MCF 10A (cell line): ENCODE results near the gene AKAP8L. TPM values are rescaled to one million over a fixed set of nuclear protein-coding genes. Genes with fewer than 3 reads are reported as not detected.

Source experiments
- BruUV-seq: library from RNA; stranded (reverse); fragments of 400-500 nt; replicated peaks from 2 replicates; lab custom pipeline; 2021; lab: Mats Ljungman, UMichigan
- CTCF ChIA-PET: fragments of 300-600 bp; sonication (Branson Sonifier 250); formaldehyde crosslinking; extraction: SDS; loops from one replicate; lab custom pipeline; 2021; ENCODE audit warnings: antibody characterized with exemption, inconsistent platforms; lab: Yijun Ruan, JAX
- POLR2A ChIA-PET: fragments of 300-600, 350-650 bp; sonication (Branson Sonifier 250); formaldehyde crosslinking; extraction: SDS; loops from one replicate; lab custom pipeline; 2020; ENCODE audit warnings: antibody characterized with exemption, inconsistent platforms; lab: Yijun Ruan, JAX
- DNase-seq: peaks from one replicate; pipeline ENCODE4 v3.0.0-alpha.2; 2018; ENCODE audit not compliant: unreplicated experiment
- H3K27ac Mint-ChIP-seq: one replicate; pipeline ENCODE4 v1.8.0; 2022; ENCODE audit warnings: mild to moderate bottlenecking, low read depth, mixed read lengths; ENCODE audit not compliant: unreplicated experiment
- H3K27me3 Mint-ChIP-seq: one replicate; pipeline ENCODE4 v1.8.0; 2022; ENCODE audit warnings: mixed read lengths; ENCODE audit not compliant: insufficient read depth, unreplicated experiment
- H3K36me3 Mint-ChIP-seq: one replicate; pipeline ENCODE4 v1.8.0; 2022; ENCODE audit warnings: mild to moderate bottlenecking, moderate library complexity, mixed read lengths; ENCODE audit not compliant: insufficient read depth, unreplicated experiment
- H3K4me1 Mint-ChIP-seq: one replicate; pipeline ENCODE4 v1.8.0; 2022; ENCODE audit warnings: mixed read lengths; ENCODE audit not compliant: insufficient read depth, unreplicated experiment
- H3K4me3 Mint-ChIP-seq: one replicate; pipeline ENCODE4 v1.8.0; 2022; ENCODE audit warnings: mild to moderate bottlenecking, moderate library complexity, mixed read lengths; ENCODE audit not compliant: unreplicated experiment
- H3K9me3 Mint-ChIP-seq: one replicate; pipeline ENCODE4 v1.8.0; 2022; ENCODE audit warnings: mixed read lengths; ENCODE audit not compliant: unreplicated experiment
- CTCF ChIP-seq: fragments of 200-600 bp; IDR thresholded peaks from one replicate; pipeline ENCODE4 v1.8.0; 2022; ENCODE audit warnings: antibody characterized with exemption, mild to moderate bottlenecking; ENCODE audit not compliant: unreplicated experiment
- intact Hi-C: fragments of 100-400 bp; cut with micrococcal nuclease; formaldehyde crosslinking; loops from 2 replicates; pipeline ENCODE4 v1.14.1; 2022
- total RNA-seq: library from RNA; stranded (reverse); gene quantifications from 2 replicates; pipeline ENCODE4 v1.2.3, GENCODE V29; 2022

The AKAP8L gene
- total RNA-seq, 1 experiment from 2014 or later = 84.7 TPM

DNA sequence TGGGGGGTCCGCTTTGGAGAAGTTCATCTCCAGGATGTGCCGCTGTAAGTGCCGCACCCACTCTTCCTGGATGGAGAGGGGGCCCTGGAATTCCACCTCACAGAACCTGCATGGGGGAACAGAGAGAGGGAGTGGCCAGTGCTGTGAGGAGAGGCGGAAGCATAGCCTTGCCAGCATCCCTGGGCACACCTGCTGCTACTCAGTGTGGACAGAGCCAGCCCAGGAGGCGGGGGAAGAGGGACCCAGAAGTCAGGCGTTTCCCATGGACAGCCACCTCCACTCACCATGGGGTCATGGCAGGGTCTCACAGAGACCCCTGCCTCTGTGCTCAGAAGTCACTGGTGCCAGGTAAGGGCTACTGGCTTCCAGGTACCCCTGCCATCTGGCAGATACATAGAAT is 4.3 kb upstream of the AKAP8L start:
- H3K36me3 Mint-ChIP-seq = peaks cover 61% of the 10 kb centered on the region
- H3K9me3 Mint-ChIP-seq = no peaks in the 10 kb centered on the region
- ChIA-PET POLR2A (no interaction called here), CTCF (interaction anchor here (0.6 kb wide), 1 partner anchor 241 kb away, joined by 7 read pairs; no protein-coding TSS in a partner anchor)
- BruUV-seq = no TSS peak
- H3K4me1 Mint-ChIP-seq = peaks cover 4% of the 10 kb centered on the region
- no peak overlapping the region for H3K27ac Mint-ChIP-seq
- H3K4me3 Mint-ChIP-seq = no peak overlapping the region
- intact Hi-C loops = no loop called here
- DNase-seq = no peak
- no peak for TF ChIP-seq CTCF
- no peaks in the 10 kb centered on the region for H3K27me3 Mint-ChIP-seq

DNA sequence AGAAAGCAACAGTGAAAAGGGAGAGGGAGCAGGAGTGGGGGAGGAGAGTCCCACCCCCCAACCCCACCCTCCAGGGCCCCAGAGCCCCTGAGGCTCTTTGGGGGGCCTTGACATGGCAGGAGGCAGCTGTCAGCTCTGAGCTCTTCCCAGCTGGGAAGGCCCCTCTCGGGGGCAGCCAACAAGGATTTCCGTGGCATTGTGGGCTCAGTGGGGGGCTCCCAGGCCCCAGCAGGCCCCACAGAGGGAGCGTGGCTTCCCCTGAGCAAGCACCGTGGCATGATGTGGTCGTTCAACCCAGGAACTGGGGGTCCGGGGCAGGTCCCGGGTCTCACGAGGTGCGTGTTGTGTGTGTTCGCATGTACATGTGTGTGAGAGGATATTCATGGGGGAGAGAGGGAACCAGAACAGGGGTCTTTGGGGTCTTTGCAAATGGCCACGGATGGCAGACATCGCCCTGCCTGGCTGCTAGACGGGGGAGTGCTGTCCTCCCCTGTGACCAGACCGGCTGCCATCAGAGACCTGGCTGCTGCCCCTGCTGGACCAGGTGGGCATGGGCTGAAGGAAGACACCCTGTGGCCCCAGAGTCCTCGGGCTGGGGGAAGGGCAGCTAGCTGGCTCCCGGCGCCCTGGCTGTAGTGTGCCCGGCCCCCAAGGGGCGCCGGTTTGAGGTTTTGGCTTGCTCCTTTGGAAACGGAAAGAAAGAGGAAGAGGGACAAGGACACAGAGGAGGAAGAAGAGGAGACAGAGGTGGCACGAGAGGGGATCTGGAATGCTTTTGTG is 3.7 kb upstream of the AKAP8L start:
- POLR2A ChIA-PET = interaction anchor here (1.4 to 6.0 kb wide), 2 partner anchors 8 to 42 kb away, joined by 3 to 80 read pairs; no protein-coding TSS in a partner anchor
- DNase-seq = no peak
- no peak overlapping the region for H3K27ac Mint-ChIP-seq

GRCh38 chr19:15421721-15422260 is 3.0 kb upstream of the AKAP8L start:
- TF ChIP-seq CTCF = no peak
- H3K4me3 Mint-ChIP-seq = no peak overlapping the region
- peak overlapping the region; percentile 64 for H3K27ac Mint-ChIP-seq
- no peaks in the 10 kb centered on the region for H3K9me3 Mint-ChIP-seq
- POLR2A ChIA-PET = interaction anchor here (0.6 to 6.0 kb wide), 3 partner anchors 9 to 43 kb away, joined by 3 to 80 read pairs (median 4); no protein-coding TSS in a partner anchor
- CTCF ChIA-PET = interaction anchor here (0.7 to 1.6 kb wide), 5 partner anchors 9 to 260 kb away, joined by 3 to 5 read pairs (median 4); no protein-coding TSS in a partner anchor
- peaks cover 50% of the 10 kb centered on the region for H3K36me3 Mint-ChIP-seq
- no TSS peak for BruUV-seq
- intact Hi-C loops = no loop called here
- no peaks in the 10 kb centered on the region for H3K27me3 Mint-ChIP-seq
- H3K4me1 Mint-ChIP-seq = peaks cover 10% of the 10 kb centered on the region
- no peak for DNase-seq

More for the DNA sequence above, 3.7 kb upstream of the AKAP8L start:
- peaks cover 4% of the 10 kb centered on the region for H3K4me1 Mint-ChIP-seq
- no peaks in the 10 kb centered on the region for H3K9me3 Mint-ChIP-seq
- H3K4me3 Mint-ChIP-seq = no peak overlapping the region
- H3K27me3 Mint-ChIP-seq = no peaks in the 10 kb centered on the region
- H3K36me3 Mint-ChIP-seq = peaks cover 55% of the 10 kb centered on the region
- no TSS peak for BruUV-seq
- intact Hi-C loops = no loop called here
- CTCF ChIA-PET = interaction anchor here (0.7 to 1.6 kb wide), 5 partner anchors 8 to 261 kb away, joined by 3 to 5 read pairs (median 4); no protein-coding TSS in a partner anchor
- no peak for TF ChIP-seq CTCF

- no peak overlapping the region for H3K4me3 Mint-ChIP-seq
- no TSS peak for BruUV-seq
- TF ChIP-seq CTCF = no peak
- H3K9me3 Mint-ChIP-seq = no peaks in the 10 kb centered on the region
- H3K36me3 Mint-ChIP-seq = peaks cover 50% of the 10 kb centered on the region
- ChIA-PET CTCF (interaction anchor here (0.8 to 1.6 kb wide), 5 partner anchors 9 to 244 kb away, joined by 3 to 5 read pairs (median 4); no protein-coding TSS in a partner anchor), POLR2A (interaction anchor here (0.6 to 6.2 kb wide), 4 partner anchors 9 to 43 kb away, joined by 3 to 108 read pairs (median 42); partner anchors contain the start of gene AKAP8)
- no peak for DNase-seq
- intact Hi-C loops = no loop called here
- peak overlapping the region; percentile 64 for H3K27ac Mint-ChIP-seq
- peaks cover 14% of the 10 kb centered on the region for H3K4me1 Mint-ChIP-seq
- H3K27me3 Mint-ChIP-seq = no peaks in the 10 kb centered on the region
Measured at GRCh38 chr19:15421136-15421695, 2.4 kb upstream of the AKAP8L start.
